ENCODE measurements around the gene PLAGL2. TPM values are rescaled to one million over a fixed set of nuclear protein-coding genes. Genes with fewer than 3 reads are reported as not detected.
"Not testable (repeated sequence)": the region's sequence is repeated elsewhere in the genome, so short reads cannot be mapped to it uniquely, and the experiment has no call there.

The PLAGL2 gene
- total RNA-seq, 2 experiments from 2014 or later: 27.9 to 28.9 TPM

DNA sequence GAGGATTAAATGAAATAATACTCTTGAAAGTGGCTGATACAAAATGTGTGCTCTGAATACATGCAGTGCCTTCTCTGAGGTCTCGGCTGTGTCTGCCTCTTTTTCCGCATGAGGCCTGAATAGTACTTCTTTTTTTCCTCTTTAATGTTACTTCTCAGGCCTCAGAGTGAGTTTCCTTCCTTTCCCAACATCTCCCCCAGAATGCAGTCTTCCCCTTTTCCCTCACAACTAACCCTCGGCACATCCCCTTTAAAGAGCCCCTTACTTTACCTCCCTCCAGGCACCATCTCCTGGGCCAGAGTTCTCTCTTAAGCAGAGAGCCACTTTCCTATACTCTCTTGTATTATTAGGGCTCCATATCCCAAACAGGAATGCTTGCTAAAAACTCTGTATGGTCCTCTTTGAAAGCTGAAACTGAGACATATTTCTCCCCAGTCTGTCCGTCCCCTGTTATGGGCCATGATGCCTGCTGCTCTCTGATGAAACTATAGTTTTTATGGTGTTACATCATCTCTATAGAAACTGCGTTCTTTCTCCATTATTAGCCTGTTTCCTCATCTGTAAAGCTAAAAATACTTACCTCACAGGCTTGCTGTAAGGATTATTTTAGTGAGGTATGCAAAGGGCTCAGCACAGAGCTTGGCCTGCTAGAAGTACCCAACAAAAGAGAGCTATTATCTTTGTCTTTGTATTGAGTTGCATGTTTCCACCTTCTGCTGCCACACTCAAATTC lies 2.3 kb downstream of the PLAGL2 start:
- CTCF ChIA-PET: interaction anchor here (0.6 kb wide), 1 partner anchor 304 kb away, joined by 3 read pairs; no protein-coding TSS in a partner anchor
- no peaks in the 10 kb centered on the region for H3K9me3 Mint-ChIP-seq
- H3K4me3 Mint-ChIP-seq: peak overlapping the region; percentile 91
- POLR2A ChIA-PET: interaction anchor here (0.7 to 2.8 kb wide), 8 partner anchors 11 to 626 kb away, joined by 3 to 9 read pairs (median 4); no protein-coding TSS in a partner anchor
- no peak for DNase-seq
- H3K4me1 Mint-ChIP-seq: peaks cover 78% of the 10 kb centered on the region
- H3K36me3 Mint-ChIP-seq (ENCODE audit: low read depth): peaks cover 44% of the 10 kb centered on the region
- no peaks in the 10 kb centered on the region for H3K27me3 Mint-ChIP-seq
- peak overlapping the region; percentile 88 for H3K27ac Mint-ChIP-seq

DNA sequence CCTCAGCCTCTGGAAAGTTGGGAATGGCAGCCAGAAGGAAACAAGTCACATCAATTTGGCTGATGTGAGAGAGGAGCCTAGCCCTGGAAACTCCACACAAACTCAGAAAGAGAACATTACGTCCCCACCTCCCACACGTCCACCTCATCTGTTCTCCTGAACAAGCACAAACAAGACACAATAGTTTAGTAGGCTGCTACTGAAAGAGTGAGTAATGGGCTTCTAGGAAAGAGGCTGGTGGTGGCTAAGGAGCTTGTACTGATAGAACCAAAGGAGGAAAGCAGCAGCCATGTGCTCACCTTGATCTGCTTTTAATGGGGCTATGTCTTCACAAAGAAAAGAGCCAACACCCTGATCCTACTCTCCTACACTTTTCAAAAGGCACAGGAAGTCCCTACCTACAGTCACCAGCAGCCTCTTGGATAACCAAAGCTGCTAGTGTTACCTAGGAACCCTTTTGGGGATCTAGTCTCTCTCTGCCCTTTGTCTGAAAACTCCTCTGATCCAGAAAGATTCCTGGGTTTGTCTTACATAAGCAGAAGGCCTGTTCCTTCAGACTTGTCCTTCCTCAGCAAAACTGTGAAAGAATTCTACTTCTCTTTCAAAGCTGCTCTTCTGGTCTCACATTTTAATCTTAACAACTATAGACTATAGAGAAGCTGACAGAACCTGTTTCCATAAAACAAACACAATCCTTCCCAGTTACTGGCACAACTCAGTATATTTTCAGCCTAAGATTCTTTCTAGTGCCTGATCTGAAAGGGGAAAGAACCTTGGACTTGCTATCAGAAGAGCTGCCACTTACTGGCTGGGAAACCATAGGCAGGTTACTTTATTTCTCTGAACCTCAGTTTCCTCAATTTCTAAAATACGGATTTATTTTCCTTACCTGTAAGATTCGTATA lies 3.1 kb downstream of the PLAGL2 start:
- Mint-ChIP-seq H3K36me3 (ENCODE audit: low read depth) (peaks cover 48% of the 10 kb centered on the region), H3K27ac (peak overlapping the region; percentile 88), H3K9me3 (no peaks in the 10 kb centered on the region), H3K4me3 (peak overlapping the region; percentile 51), H3K4me1 (peaks cover 72% of the 10 kb centered on the region), H3K27me3 (no peaks in the 10 kb centered on the region)
- CTCF ChIA-PET: interaction anchor here (0.6 kb wide), 1 partner anchor 305 kb away, joined by 3 read pairs; no protein-coding TSS in a partner anchor
- POLR2A ChIA-PET: interaction anchor here (0.7 to 2.8 kb wide), 7 partner anchors 13 to 626 kb away, joined by 3 to 9 read pairs (median 3); no protein-coding TSS in a partner anchor
- no peak for DNase-seq

DNA sequence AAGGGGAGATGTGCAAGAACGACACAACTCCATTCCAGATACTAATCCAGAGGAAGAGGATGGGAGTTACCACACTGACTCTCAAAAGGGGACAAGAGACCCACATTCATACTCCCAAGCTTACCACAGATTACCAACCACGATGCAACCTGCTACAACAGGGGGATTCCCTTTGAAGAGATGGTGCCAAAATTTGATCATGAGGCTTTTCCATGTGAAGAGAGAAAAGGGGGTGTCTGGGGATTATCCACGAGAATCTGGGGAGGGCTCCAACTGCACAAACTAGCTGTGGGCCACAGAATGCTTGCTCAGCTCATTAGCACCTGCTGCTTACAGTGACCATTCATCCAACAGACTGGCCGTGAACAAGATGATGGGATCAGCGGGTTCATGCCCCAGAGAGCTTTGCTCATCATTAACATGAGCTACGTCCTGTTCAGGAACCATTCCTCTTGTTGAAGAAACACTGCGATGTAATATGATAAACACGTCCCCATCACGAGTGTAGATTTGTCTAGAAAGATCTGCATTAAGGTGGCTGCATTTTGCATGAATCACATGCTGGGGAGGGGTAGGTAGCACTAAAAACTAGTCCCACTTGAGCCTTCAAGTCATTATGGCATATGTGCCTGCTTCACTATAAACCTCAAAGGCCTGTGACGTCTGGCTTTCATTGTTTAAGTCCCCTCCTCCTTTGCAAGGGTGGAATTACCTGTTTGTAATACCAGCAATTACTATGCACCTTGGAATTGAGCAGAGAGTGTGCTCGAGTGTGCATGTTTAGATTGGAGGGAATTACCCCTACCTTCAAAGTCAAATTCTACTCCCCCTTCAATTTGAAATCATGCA lies 4.0 kb downstream of the PLAGL2 start:
- no peaks in the 10 kb centered on the region for H3K27me3 Mint-ChIP-seq
- peaks cover 69% of the 10 kb centered on the region for H3K4me1 Mint-ChIP-seq
- POLR2A ChIA-PET: interaction anchor here (0.5 to 2.8 kb wide), 4 partner anchors 82 to 178 kb away, joined by 3 to 9 read pairs (median 6); no protein-coding TSS in a partner anchor
- no peaks in the 10 kb centered on the region for H3K9me3 Mint-ChIP-seq
- H3K36me3 Mint-ChIP-seq (ENCODE audit: low read depth): peaks cover 54% of the 10 kb centered on the region
- H3K4me3 Mint-ChIP-seq: peak overlapping the region; percentile 51
- CTCF ChIA-PET: interaction anchor here (1.5 kb wide), 1 partner anchor 156 kb away, joined by 3 read pairs; no protein-coding TSS in a partner anchor
- peak overlapping the region; percentile 88 for H3K27ac Mint-ChIP-seq
- no peak for DNase-seq

DNA sequence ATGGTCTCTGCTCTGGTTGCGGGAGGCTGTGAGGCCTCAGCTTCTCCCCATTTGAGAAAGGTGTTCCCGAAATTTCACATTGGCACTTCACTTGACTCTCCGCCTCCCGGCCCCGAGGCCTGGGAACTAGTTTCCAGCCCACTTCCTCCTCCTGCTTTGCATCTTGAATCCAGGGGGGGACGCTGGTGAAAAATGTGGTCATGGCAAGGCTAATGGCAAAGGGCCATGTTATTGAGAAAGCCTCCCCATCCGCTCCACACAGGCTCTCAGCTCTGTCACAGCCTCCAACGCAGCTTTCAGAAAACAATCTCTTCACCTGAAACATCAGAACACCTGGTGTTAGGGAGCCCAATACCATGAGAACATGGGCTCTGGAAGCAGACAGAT lies 5.6 kb downstream of the PLAGL2 start:
- POLR2A ChIA-PET: interaction anchor here (0.8 kb wide), 1 partner anchor 156 kb away, joined by 3 read pairs; the partner anchor contains the start of gene ASXL1

DNA sequence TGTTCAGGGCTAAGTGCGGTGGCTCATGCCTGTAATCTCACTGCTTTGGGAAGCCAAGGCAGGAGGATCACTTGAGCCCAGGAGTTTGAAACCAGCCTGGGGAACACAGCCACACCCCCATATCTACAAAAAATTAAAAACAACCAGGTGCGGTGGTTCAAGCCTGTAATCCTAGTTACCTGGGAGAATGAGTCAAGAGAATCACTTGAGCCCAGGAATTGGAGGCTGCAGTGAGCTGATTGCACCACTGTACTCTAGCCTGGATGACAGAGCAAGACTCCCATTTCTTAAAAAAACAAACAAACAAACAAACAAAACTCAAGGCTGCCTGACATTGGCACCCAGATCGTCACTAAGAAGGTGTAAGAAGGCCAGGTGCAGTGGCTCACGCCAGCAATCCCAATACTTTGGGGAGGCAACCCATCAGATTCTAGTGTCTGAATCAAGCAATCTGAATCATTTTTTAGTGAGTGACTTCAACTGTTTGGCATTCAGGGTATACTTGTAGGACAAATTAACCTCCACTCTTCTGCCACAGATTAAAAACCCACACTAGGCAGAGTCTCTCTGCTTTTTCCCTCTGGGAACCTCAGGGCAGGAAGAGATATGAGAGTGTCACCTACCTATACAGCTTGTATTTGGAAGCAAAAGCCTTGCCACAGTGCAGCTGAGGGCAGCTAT lies 6.1 kb downstream of the PLAGL2 start:
- H3K36me3 Mint-ChIP-seq (ENCODE audit: low read depth): peaks cover 65% of the 10 kb centered on the region
- H3K9me3 Mint-ChIP-seq: no peaks in the 10 kb centered on the region
- H3K4me3 Mint-ChIP-seq: no peak overlapping the region
- no peak for DNase-seq
- ChIA-PET POLR2A (interaction anchor here (0.8 kb wide), 1 partner anchor 156 kb away, joined by 3 read pairs; the partner anchor contains the start of gene ASXL1), CTCF (no interaction called here)
- H3K27me3 Mint-ChIP-seq: no peaks in the 10 kb centered on the region
- H3K27ac Mint-ChIP-seq: no peak overlapping the region
- H3K4me1 Mint-ChIP-seq: peaks cover 60% of the 10 kb centered on the region

More for the DNA sequence above, 5.6 kb downstream of the PLAGL2 start:
- H3K4me3 Mint-ChIP-seq: no peak overlapping the region
- no peak overlapping the region for H3K27ac Mint-ChIP-seq
- H3K27me3 Mint-ChIP-seq: no peaks in the 10 kb centered on the region
- CTCF ChIA-PET: interaction anchor here (1.5 kb wide), 1 partner anchor 157 kb away, joined by 3 read pairs; no protein-coding TSS in a partner anchor
- H3K36me3 Mint-ChIP-seq (ENCODE audit: low read depth): peaks cover 64% of the 10 kb centered on the region
- H3K9me3 Mint-ChIP-seq: no peaks in the 10 kb centered on the region
- DNase-seq: no peak
- H3K4me1 Mint-ChIP-seq: peaks cover 65% of the 10 kb centered on the region

DNA sequence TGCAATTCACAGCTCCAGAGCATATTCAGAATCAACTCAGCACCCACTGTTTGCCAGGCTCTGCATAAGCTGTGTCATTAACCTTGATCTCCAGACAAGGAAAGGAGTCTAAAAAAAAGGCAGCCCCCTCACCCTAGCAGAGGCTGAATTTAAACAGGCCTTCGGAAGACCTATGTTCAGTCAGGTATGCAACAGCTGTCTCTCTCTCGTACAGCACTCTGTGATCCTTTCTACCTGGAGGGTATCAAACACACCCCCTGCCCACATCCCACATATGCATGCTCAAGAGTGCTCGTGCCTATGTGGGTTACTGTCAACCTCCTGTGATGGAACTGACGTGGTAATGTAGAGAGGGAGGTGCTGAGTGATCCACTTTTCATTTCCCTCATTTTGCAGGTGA lies 8.5 kb downstream of the PLAGL2 start:
- peak overlapping the region; percentile 35 for H3K27ac Mint-ChIP-seq

DNA sequence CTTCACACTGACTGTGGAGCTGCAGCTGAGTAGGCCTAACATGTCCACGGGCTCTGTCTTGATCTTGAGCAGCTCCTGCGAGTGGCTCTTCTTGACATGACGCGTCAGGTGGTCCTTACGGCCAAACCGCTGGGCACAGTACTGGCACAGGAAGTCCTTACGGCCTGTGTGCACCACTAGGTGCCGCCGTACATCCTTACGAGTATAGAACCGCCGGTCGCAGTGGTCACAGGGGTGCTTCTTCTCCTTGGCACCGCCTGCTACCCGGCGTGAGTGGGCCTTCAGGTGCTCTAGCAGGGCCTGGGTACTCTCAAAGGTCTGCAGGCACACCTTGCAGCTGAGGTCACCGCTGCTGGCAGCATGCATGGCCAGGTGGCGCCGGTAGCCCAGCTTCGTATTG lies 10.4 kb downstream of the PLAGL2 start:
- POLR2A ChIA-PET, H3K27me3 Mint-ChIP-seq, H3K9me3 Mint-ChIP-seq, CTCF ChIA-PET, H3K4me3 Mint-ChIP-seq, DNase-seq, H3K27ac Mint-ChIP-seq: not testable (repeated sequence)
- H3K4me1 Mint-ChIP-seq: peaks cover 23% of the 10 kb centered on the region
- peaks cover 75% of the 10 kb centered on the region for H3K36me3 Mint-ChIP-seq (ENCODE audit: low read depth)

More for the DNA sequence above, 8.5 kb downstream of the PLAGL2 start:
- ChIA-PET POLR2A (no interaction called here), CTCF (no interaction called here)
- no peak overlapping the region for H3K4me3 Mint-ChIP-seq
- no peak for DNase-seq
- H3K36me3 Mint-ChIP-seq (ENCODE audit: low read depth): peaks cover 75% of the 10 kb centered on the region
- peaks cover 37% of the 10 kb centered on the region for H3K4me1 Mint-ChIP-seq
- no peaks in the 10 kb centered on the region for H3K9me3 Mint-ChIP-seq
- H3K27me3 Mint-ChIP-seq: no peaks in the 10 kb centered on the region

DNA sequence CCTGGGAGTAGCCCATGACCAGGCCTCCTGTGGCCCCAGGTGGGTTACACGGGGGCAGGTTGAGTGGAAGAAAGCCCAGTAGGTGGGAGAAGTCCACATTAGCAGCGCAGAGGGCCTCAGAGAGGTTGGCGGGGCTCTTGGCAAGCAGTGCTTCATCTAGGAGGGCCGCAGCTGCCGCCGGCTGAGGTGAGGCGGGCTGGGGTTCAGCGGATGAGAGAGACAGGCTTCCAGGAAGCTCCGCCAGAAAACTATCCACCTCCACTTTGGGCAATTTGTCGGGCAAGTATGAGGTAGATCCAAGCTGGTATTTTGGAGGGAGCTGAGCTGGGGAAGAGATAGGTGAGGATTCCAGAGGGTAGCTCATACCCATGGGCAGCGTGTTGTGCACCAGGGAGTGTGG lies 10.9 kb downstream of the PLAGL2 start:
- POLR2A ChIA-PET, H3K4me3 Mint-ChIP-seq, H3K27ac Mint-ChIP-seq, CTCF ChIA-PET, H3K27me3 Mint-ChIP-seq, DNase-seq, H3K9me3 Mint-ChIP-seq: not testable (repeated sequence)
- peaks cover 20% of the 10 kb centered on the region for H3K4me1 Mint-ChIP-seq
- peaks cover 71% of the 10 kb centered on the region for H3K36me3 Mint-ChIP-seq (ENCODE audit: low read depth)

DNA sequence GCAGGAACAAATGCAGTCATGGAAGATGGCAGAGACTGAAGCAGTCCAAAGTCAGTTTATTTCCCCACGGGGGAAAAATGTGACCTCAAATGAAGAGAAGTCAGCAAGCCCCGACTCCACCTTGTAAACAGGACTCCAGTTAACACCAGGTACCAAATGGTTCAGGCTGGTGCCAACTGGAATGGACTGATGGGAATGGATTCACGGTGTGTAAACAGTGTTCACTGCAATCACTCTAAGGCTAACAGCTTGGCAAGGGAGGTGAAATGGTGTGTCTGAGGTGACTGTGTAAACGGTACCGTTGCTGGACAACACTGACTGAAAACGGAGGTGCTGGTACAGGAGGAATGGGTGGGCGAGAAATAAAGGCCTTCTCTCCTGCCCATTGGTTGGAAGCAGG lies 12.0 kb downstream of the PLAGL2 start:
- H3K4me1 Mint-ChIP-seq: peaks cover 18% of the 10 kb centered on the region
- POLR2A ChIA-PET: no interaction called here

DNA sequence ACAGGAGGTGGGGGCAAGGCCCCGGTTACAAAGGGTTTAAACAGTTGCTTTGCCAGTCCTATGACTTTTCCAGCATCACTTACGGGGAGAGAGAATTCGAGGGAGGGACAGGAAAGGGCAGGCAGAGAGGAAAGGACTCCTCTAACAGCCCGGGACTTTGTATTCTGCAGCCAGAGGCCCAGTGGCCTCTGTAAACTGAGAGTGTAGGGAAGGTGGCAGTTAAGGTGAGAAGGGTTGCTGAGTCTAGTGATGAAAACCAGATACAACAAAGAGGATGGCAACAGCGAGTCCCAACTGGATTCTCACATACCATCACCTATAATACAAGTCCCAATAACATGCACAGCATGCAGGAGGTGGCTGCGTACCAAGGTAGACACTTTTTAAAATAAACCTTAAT lies 13.5 kb downstream of the PLAGL2 start:
- Mint-ChIP-seq H3K9me3 (no peaks in the 10 kb centered on the region), H3K36me3 (ENCODE audit: low read depth) (peaks cover 51% of the 10 kb centered on the region), H3K4me1 (peaks cover 20% of the 10 kb centered on the region), H3K27ac (no peak overlapping the region), H3K27me3 (no peaks in the 10 kb centered on the region), H3K4me3 (no peak overlapping the region)
- POLR2A ChIA-PET: interaction anchor here (0.9 kb wide), 1 partner anchor 12 kb away, joined by 3 read pairs; no protein-coding TSS in a partner anchor
- no peak for DNase-seq
- CTCF ChIA-PET: no interaction called here

More for the DNA sequence above, 12.0 kb downstream of the PLAGL2 start:
- no peaks in the 10 kb centered on the region for H3K9me3 Mint-ChIP-seq
- no peaks in the 10 kb centered on the region for H3K27me3 Mint-ChIP-seq
- DNase-seq: no peak
- peaks cover 61% of the 10 kb centered on the region for H3K36me3 Mint-ChIP-seq (ENCODE audit: low read depth)
- CTCF ChIA-PET: no interaction called here
- no peak overlapping the region for H3K27ac Mint-ChIP-seq
- H3K4me3 Mint-ChIP-seq: no peak overlapping the region

DNA sequence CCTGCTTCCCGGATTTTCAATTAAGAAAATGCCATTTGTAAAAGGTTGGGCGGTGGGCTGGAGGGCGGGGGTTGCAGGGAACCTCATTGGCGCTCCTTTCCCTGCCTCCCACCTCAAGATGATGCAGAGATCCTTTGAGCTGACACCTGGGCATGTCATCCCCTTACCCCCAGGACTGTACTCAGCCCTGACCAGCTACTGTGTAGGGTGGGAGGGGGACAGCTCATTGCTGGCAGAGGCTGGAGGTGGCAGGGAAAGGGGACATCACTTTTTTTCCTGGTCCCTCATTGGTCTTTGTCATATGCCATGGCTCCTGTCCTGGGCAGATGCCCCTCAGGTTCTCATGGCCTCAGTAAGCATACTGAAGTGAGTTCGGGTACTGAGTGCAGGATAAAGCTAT lies 14.2 kb downstream of the PLAGL2 start:
- H3K27me3 Mint-ChIP-seq, DNase-seq, H3K4me3 Mint-ChIP-seq, H3K27ac Mint-ChIP-seq, H3K9me3 Mint-ChIP-seq: not testable (repeated sequence)
- CTCF ChIA-PET: interaction anchor here (0.5 kb wide), 1 partner anchor 188 kb away, joined by 3 read pairs; no protein-coding TSS in a partner anchor
- Mint-ChIP-seq H3K4me1 (peaks cover 22% of the 10 kb centered on the region), H3K36me3 (ENCODE audit: low read depth) (peaks cover 47% of the 10 kb centered on the region)
- POLR2A ChIA-PET: interaction anchor here (0.6 to 0.9 kb wide), 3 partner anchors 12 to 16 kb away, joined by 3 read pairs; no protein-coding TSS in a partner anchor

DNA sequence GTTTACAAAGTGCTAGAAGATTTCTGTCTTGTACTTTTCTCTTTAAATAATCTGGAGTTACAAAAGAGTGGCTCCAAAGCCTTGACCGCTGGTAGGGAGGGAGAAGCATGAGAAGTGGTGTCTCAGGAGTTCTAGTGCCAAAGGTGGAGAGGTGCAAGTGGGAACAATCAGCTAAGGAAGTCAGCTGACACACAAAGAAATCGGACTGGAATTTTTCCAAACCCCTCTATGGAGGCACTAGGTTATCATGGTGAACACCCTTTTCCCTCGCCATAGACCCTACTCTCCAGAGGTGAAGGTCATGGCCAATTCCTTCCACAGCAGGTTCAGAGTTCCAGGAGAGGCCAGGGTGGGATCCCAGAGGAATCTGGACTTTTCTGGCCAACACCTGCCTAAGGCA lies 14.8 kb downstream of the PLAGL2 start:
- POLR2A ChIA-PET: interaction anchor here (0.6 to 0.9 kb wide), 2 partner anchors 14 to 17 kb away, joined by 3 read pairs; no protein-coding TSS in a partner anchor
- CTCF ChIA-PET: no interaction called here
- H3K36me3 Mint-ChIP-seq (ENCODE audit: low read depth): peaks cover 44% of the 10 kb centered on the region
- no peak overlapping the region for H3K27ac Mint-ChIP-seq
- H3K4me1 Mint-ChIP-seq: peaks cover 19% of the 10 kb centered on the region
- H3K27me3 Mint-ChIP-seq: no peaks in the 10 kb centered on the region
- H3K9me3 Mint-ChIP-seq: no peaks in the 10 kb centered on the region
- no peak for DNase-seq
- H3K4me3 Mint-ChIP-seq: no peak overlapping the region
